Testis (tissue), 2 donors: ENCODE measurements around the gene BTBD10.

ENCODE experiments used
- POLR2A ChIP-seq: fragments of 450-650 bp; IDR thresholded peaks from one replicate; pipeline ENCODE4 v1.6.1; 2017; ENCODE audit warnings: antibody characterized with exemption, mild to moderate bottlenecking, moderate library complexity
- TF ChIP-seq, protein P1 (sequence below), 3 experiments: fragments of 450-650 bp in 2 of 3; fragments of 200-600 bp in 1 of 3; sonication (generic) in 1 of 3; IDR thresholded peaks; one replicate each; pipeline ENCODE4 v1.5.1; 2016 to 2019; ENCODE audit warnings: antibody characterized with exemption in 3 of 3, mild to moderate bottlenecking in 2 of 3, moderate library complexity in 1 of 3

GRCh38 chr11:13438291-13438690 lies 24.7 kb downstream of the BTBD10 start:
- TF ChIP-seq, protein P1, sequence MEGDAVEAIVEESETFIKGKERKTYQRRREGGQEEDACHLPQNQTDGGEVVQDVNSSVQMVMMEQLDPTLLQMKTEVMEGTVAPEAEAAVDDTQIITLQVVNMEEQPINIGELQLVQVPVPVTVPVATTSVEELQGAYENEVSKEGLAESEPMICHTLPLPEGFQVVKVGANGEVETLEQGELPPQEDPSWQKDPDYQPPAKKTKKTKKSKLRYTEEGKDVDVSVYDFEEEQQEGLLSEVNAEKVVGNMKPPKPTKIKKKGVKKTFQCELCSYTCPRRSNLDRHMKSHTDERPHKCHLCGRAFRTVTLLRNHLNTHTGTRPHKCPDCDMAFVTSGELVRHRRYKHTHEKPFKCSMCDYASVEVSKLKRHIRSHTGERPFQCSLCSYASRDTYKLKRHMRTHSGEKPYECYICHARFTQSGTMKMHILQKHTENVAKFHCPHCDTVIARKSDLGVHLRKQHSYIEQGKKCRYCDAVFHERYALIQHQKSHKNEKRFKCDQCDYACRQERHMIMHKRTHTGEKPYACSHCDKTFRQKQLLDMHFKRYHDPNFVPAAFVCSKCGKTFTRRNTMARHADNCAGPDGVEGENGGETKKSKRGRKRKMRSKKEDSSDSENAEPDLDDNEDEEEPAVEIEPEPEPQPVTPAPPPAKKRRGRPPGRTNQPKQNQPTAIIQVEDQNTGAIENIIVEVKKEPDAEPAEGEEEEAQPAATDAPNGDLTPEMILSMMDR (IDR thresholded peaks at IDR 0.05): no peak
- TF ChIP-seq POLR2A: no peak
